Epithelial cell of proximal tubule (primary cell): ENCODE results near the gene MIDN. TPM values are rescaled to one million over a fixed set of nuclear protein-coding genes. Genes with fewer than 3 reads are reported as not detected.

Experiments used
- DNase-seq: peaks from one replicate; pipeline ENCODE4 v3.0.0-alpha.2; 2011; ENCODE audit warnings: low read depth
- H3K4me3 ChIP-seq: 2 replicates; pipeline ENCODE4 v1.5.1; 2011; ENCODE audit warnings: low read depth, mild to moderate bottlenecking, low read length
- CTCF ChIP-seq: conservative IDR thresholded peaks from 2 replicates; pipeline ENCODE4 v1.5.1; 2012; ENCODE audit warnings: low read depth, mild to moderate bottlenecking, low read length
- total RNA-seq: library from RNA; depleted of rRNA; stranded (reverse); fragments of >200 nt; gene quantifications from 2 replicates; pipeline ENCODE4 v1.2.3, GENCODE V29; 2015

The MIDN gene
- total RNA-seq, 1 donor from 2014 or later: 66.3 TPM

GRCh38 chr19:1226522-1227303 is 21.7 kb upstream of the MIDN start:
- TF ChIP-seq CTCF: no peak
- DNase-seq: no peak
- H3K4me3 ChIP-seq: no peak overlapping the region

GRCh38 chr19:1227304-1228054 is 20.9 kb upstream of the MIDN start:
- no peak overlapping the region for H3K4me3 ChIP-seq
- no peak for TF ChIP-seq CTCF

DNA sequence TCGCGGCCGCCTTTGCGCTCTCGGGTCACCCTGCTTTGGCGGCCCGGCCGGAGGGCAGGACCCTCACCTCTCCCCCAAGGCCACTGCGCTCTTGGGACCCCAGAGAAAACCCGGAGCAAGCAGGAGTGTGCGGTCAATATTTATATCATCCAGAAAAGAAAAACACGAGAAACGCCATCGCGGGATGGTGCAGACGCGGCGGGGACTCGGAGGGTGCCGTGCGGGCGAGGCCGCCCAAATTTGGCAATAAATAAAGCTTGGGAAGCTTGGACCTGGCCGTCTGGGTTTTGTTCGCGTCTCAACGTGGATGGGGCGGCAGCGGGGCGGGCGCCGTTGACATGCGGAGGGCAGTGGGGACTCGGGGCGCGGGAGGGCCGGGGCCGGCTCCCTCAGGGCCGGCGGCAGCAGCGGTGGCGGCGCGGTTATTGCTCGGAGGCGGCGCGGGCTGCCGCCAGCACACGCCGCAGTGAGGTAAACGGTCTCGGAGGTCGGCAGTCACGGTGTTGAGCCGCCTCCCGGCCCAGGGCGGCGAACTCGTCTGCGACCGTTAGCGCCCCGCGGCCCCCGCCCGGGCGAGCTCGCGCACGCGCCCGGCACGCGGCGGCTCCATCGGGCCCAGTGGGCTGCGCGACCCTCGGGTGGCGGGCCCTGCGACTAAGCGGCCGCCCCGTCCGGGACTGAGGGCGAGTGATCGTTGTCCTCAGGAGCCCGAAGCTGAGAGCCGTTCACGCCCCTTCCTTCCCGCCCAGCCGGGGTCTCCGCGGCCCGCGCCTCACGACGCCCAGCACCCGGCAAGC is 20.0 kb upstream of the MIDN start:
- DNase-seq: no peak
- no peak overlapping the region for H3K4me3 ChIP-seq
- TF ChIP-seq CTCF: no peak

More at GRCh38 chr19:1227304-1228054, 20.9 kb upstream of the MIDN start:
- DNase-seq: no peak

- no peak for DNase-seq
- TF ChIP-seq CTCF: no peak
- H3K4me3 ChIP-seq: no peak overlapping the region
Measured at GRCh38 chr19:1229056-1229923, 19.1 kb upstream of the MIDN start.

DNA sequence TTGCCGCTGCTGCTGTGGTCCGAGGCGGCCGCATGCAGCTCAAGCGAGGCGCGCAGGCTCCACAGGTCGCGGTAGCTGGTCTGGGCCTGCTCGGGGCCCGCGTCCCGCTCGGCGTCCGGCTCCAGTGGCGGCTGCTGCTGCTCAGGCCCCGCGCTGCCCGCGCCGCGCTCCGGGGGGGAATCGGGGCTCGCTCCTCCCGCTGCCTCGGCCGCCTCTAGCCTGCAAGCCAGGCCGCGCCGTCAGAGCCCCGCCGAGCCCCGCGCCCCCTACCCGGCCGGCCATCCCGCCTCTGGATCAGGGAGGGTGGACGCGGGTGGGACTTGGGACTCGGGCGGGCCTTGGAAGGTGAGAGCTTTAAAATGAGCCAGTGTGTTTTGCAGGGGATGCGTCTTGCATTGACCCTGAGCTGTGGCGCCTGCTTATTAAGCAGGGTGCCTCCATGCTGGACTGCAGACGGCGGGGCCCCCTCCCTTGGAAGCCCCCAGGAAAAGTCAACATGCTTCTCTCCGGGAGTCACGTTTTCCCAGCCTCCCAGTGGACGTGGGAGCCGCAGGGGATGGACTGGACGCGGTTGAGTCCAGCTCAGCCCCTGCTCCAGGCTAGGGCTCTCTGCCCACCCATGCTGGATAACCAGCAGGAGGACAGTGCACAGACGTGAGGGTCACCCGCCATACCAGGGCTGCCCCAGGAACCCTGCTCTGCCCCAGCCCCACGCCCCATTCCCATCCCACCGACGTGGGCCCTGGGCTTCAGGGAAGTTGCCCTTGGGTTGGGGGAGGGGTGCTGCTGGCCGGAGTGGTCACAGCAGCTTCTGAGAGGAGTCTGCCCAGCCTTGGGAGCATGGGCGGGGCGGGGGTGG is 18.2 kb upstream of the MIDN start:
- no peak for TF ChIP-seq CTCF
- H3K4me3 ChIP-seq: no peak overlapping the region

More for the DNA sequence above, 18.2 kb upstream of the MIDN start:
- DNase-seq: no peak
